IPS DF 6.9 (cell line): ENCODE results near the gene MIEN1.
A peak's percentile ranks its signal among the peaks of the same experiment; 100 is the strongest.
"Not testable (repeated sequence)": the region's sequence is repeated elsewhere in the genome, so short reads cannot be mapped to it uniquely, and the experiment has no call there.

ENCODE experiments used
- DNase-seq: peaks from one replicate; pipeline ENCODE4 v3.0.0-alpha.2; 2013; ENCODE audit warnings: low read depth, low spot score
- H3K27ac ChIP-seq: one replicate; pipeline ENCODE4 v1.5.1; 2013; ENCODE audit warnings: low read length, control low read depth
- H3K27me3 ChIP-seq: 2 replicates; pipeline ENCODE4 v1.6.1; 2013; ENCODE audit warnings: mild to moderate bottlenecking, low read length; ENCODE audit not compliant: control insufficient read depth, insufficient read depth
- H3K36me3 ChIP-seq: 2 replicates; pipeline ENCODE4 v1.6.1; 2013; ENCODE audit warnings: low read length; ENCODE audit not compliant: control insufficient read depth, insufficient read depth
- H3K4me1 ChIP-seq: 2 replicates; pipeline ENCODE4 v1.6.1; 2013; ENCODE audit warnings: low read length; ENCODE audit not compliant: control insufficient read depth, insufficient read depth
- H3K4me3 ChIP-seq: 2 replicates; pipeline ENCODE4 v1.5.1; 2013; ENCODE audit warnings: mild to moderate bottlenecking, low read length
- H3K9me3 ChIP-seq: 2 replicates; pipeline ENCODE4 v1.6.1; 2013; ENCODE audit warnings: low read length, inconsistent platforms; ENCODE audit not compliant: control insufficient read depth, insufficient read depth
- WGBS: extraction: QIAGEN DNeasy Blood & Tissue Kit; methylation state at CpG from one replicate; pipeline ENCODE4 v1.1.7; 2013; ENCODE audit warnings: mixed read lengths, missing lambda C conversion rate; ENCODE audit not compliant: insufficient read length, insufficient coverage; 5-methylcytosine and 5-hydroxymethylcytosine counted together

Gene MIEN1

DNA sequence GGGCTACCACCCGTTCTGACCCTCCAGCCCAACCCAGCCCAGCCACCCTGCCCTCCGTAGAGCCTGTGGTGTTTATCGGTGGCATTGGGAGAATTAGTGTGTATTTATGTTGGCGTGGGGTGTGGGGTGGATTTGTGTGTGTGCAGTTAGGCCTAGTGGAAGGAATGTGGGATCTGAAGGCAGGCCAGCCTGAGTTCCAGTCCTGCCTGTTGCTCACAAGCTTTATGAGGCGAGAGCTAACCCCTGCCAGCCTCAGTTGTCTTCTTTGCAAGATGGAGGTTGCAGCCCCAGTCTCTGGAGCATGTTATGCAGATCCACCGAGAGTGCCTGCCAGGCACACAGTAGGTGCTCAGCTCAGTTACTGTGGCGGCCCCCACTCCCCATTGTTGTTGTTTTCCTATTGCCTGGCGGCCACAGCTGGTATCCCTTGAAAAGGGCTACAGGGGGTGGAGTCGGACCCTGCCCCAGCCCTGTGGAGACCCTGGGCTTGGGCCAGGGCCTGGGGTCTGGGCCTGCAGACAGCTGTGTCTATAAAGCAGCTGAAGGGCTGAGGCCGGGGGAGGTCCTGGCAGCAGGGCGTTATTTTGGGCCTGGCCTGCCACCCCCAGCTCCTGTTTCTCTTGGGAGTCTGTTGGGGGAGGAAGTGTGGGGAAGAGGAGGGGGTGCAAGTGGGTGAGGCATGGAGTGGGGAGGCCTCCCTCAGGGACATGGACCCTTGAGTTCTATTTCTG lies 25.3 kb downstream of the MIEN1 start:
- Histone ChIP-seq H3K27me3 (no peaks in the 10 kb centered on the region), H3K4me1 (peaks cover 17% of the 10 kb centered on the region), H3K36me3 (peaks cover 23% of the 10 kb centered on the region), H3K4me3 (no peak overlapping the region), H3K9me3 (no peaks in the 10 kb centered on the region), H3K27ac (no peak overlapping the region)
- no peak for DNase-seq
- WGBS, result 100% methylated on average over 1 of the region's 11 CpGs

DNA sequence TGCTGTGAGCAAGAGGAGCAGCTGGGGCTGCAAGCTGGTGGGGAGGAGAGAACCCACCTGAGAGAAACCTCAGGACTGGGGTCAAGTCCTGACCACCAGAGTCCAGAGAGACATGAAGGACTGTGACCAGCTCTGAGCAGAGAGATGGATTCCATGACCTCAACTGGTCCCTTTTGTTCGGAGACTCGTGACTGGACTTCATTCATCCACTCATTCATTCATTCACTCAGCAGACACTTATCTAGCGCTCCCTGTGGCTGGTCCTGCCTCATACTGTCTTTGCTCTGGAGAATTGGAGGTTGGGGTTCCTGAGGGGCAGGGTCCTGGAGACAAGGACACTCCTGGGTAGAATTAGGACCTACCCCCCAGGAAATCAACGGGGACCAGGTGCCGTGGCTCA lies 26.4 kb downstream of the MIEN1 start:
- H3K27me3 ChIP-seq, result no peaks in the 10 kb centered on the region
- no peak overlapping the region for H3K4me3 ChIP-seq
- no peaks in the 10 kb centered on the region for H3K9me3 ChIP-seq
- peaks cover 17% of the 10 kb centered on the region for H3K4me1 ChIP-seq
- no peak for DNase-seq
- no CpG with 5 or more reads among the region's 5 CpGs for WGBS
- no peak overlapping the region for H3K27ac ChIP-seq
- H3K36me3 ChIP-seq, result peaks cover 12% of the 10 kb centered on the region; the same call in 1 of the 2 replicates

DNA sequence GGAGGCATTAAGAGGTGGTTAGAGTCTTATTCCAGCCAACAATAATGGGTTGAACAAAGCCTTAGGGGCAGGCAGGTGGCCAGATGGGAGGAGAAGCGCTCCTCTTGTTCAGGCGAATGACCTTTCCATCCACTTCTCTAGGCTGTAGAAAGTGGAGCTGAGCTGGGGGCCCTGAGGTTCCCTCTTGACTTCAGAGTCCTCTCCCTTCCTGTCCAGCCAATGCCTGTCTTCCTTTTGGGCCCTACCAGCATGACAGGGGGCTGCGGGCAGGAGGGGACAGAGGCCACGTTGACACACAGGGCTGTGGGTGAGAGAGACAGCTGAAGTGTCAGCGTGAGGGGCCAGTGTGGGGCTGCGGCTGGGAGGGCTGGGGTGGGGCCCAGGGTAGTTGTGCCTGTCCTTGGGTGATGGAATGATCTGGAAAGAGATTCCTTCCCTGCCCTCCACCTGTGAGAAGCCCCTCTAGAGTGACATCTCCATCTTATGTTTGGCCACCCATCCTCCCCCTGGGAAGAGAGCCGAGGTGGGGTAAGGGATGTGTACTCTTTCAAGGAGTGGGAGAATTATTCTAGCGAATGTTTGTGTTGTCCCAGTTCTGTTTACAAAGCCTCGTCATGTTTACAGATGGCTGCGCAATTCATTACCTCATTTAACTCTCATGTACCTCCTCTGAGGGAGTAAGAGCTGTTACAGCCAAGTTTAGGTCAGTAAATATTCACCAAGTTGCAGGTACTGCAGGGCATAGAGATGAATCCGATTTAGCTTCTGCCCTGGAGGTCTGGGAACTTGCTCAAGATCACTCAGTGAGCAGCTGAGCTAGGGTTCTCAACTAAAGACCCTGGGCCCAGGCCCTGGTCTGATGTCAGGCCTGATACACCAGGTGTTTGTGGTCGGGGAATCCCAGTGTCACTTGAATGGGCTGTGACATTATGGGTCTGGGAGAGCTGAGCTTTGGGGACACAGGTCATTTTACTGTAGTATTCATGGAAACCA lies 27.1 kb downstream of the MIEN1 start:
- Histone ChIP-seq H3K9me3 (no peaks in the 10 kb centered on the region), H3K36me3 (peaks cover 8% of the 10 kb centered on the region; the same call in 1 of the 2 replicates), H3K27me3 (no peaks in the 10 kb centered on the region), H3K27ac (no peak overlapping the region), H3K4me1 (peaks cover 17% of the 10 kb centered on the region), H3K4me3 (no peak overlapping the region)
- WGBS, result no CpG with 5 or more reads among the region's 12 CpGs
- no peak for DNase-seq

DNA sequence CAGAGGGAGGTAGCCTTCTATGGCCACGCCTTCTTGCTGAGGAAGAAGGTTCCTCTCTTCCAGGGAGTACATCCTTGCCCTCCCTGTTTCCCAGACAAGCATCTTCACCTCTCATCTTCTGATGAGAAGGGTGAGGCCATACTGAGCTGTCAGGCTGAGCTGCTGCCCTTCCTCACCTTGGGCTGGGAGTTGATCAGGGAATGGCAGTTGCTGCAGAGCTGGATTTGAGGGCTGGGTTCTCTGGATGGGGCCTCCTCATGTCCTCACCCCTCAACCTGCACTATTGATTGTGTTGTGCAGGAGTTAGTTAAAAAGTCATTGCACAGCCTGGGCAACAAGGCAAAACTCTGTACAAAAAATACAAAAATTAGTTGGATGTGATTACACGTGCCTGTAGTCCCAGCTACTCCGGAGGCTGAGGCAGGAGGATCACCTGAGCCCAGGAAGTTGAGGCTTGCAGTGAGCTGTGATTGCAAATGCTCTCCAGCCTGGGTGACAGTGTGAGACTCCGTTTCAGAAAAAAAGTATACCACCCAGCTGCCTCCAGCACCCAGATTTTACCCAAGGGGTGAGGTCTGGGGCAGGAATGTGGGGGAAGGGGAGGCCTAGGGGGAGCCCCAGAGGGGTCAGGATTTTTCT lies 28.4 kb downstream of the MIEN1 start:
- no CpG with 5 or more reads among the region's 4 CpGs for WGBS
- H3K27ac ChIP-seq, result no peak overlapping the region
- no peak for DNase-seq

DNA sequence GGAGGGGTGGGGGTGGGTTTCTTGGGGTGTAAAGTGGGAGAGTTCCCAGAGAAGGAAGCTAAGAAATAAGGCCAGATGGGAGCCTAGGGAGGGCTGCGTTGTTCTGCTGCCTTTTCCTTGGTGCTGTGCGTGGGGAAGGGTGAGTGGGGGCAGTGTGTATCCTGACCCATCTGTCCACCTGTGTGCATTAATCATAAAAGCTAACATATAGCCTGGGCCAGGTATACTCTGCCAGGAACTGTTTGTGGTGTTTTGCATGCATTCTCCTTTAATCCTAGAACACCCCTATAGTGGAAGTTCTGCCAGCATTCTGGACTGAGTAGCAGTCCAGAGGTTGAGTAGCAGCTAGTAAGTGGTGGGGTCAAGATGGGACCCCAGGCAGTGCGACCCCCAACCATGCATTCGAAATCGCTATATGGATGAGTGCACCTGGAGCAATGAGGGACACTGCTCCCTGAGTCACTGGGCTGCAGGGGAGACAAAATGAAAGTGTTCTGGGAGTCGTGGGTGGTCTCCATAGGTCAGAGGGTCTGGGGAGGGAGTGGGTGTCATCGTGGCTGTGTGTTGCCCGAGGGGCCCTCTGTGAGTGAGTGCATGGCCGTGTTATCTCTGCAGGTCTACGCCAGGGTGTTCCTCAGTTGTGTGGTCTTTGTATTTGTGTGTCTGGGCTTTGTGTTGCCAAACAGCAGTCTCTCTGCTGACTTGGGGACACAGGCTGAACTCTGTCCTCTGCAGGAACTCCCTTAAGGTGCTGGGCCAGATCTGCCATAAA lies 29.1 kb downstream of the MIEN1 start:
- peak overlapping the region; percentile 98 for H3K4me3 ChIP-seq
- no CpG with 5 or more reads among the region's 10 CpGs for WGBS
- H3K4me1 ChIP-seq, result peaks cover 22% of the 10 kb centered on the region
- no peaks in the 10 kb centered on the region for H3K27me3 ChIP-seq
- no peak overlapping the region for H3K27ac ChIP-seq
- no peak for DNase-seq
- H3K36me3 ChIP-seq, result no peaks in the 10 kb centered on the region
- H3K9me3 ChIP-seq, result no peaks in the 10 kb centered on the region

More for the DNA sequence above, 28.4 kb downstream of the MIEN1 start:
- no peaks in the 10 kb centered on the region for H3K27me3 ChIP-seq
- H3K4me3 ChIP-seq, result peak overlapping the region; percentile 98; the same call in 1 of the 2 replicates
- peaks cover 17% of the 10 kb centered on the region for H3K4me1 ChIP-seq
- peaks cover 3% of the 10 kb centered on the region; the same call in 1 of the 2 replicates for H3K36me3 ChIP-seq
- H3K9me3 ChIP-seq, result no peaks in the 10 kb centered on the region

DNA sequence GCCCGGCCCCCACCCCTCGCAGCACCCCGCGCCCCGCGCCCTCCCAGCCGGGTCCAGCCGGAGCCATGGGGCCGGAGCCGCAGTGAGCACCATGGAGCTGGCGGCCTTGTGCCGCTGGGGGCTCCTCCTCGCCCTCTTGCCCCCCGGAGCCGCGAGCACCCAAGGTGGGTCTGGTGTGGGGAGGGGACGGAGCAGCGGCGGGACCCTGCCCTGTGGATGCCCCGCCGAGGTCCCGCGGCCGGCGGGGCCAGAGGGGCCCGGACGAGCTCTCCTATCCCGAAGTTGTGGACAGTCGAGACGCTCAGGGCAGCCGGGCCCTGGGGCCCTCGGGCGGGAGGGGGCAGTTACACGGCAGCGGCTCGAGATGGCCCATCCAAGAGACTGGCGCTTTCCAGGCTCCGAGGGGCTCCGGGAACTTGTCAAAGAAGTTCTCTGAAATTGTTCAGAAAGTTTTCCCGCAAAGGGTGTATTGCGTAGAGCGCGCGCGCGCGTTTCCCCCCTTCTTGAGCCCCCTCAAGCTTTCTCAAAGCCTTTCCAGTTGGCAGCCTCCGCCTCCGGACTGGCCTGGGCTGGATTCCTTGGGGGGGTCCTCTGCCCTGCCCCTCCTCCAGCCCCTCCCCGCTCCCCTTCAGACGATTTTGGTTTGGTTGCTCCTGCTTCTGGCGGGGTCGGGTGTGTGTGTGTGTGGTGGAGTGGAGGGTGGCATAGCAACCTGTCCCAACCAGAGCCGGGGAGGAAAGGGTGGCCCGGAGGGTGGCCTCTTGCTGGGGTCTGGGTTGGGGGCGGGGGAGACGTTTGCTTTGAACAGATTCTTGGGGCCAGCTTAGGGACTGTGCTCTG lies 30.0 kb downstream of the MIEN1 start:
- H3K27ac ChIP-seq, result no peak overlapping the region
- H3K4me1 ChIP-seq, result peaks cover 24% of the 10 kb centered on the region
- H3K4me3 ChIP-seq, result peak overlapping the region; percentile 98
- no peaks in the 10 kb centered on the region for H3K27me3 ChIP-seq
- H3K36me3 ChIP-seq, result no peaks in the 10 kb centered on the region
- H3K9me3 ChIP-seq, result no peaks in the 10 kb centered on the region
- no CpG with 5 or more reads among the region's 57 CpGs for WGBS
- DNase-seq, result no peak

DNA sequence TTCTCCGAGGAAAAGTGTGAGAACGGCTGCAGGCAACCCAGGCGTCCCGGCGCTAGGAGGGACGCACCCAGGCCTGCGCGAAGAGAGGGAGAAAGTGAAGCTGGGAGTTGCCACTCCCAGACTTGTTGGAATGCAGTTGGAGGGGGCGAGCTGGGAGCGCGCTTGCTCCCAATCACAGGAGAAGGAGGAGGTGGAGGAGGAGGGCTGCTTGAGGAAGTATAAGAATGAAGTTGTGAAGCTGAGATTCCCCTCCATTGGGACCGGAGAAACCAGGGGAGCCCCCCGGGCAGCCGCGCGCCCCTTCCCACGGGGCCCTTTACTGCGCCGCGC lies 30.5 kb downstream of the MIEN1 start, which contains the start of gene ERBB2:
ERBB2 (plus strand) TSS at position 247 of the 330 bp plus-strand sequence. CDS start 175 bp downstream, outside the sequence.
- Histone ChIP-seq H3K27me3 (no peaks in the 10 kb centered on the region), H3K9me3 (no peaks in the 10 kb centered on the region), H3K36me3 (no peaks in the 10 kb centered on the region), H3K4me3 (peak within 1 kb of the TSS; percentile 98), H3K27ac (no peak within 1 kb of the TSS), H3K4me1 (peaks cover 24% of the 10 kb centered on the region)
- WGBS, result no CpG with 5 or more reads among the region's 20 CpGs
- DNase-seq, result no peak

DNA sequence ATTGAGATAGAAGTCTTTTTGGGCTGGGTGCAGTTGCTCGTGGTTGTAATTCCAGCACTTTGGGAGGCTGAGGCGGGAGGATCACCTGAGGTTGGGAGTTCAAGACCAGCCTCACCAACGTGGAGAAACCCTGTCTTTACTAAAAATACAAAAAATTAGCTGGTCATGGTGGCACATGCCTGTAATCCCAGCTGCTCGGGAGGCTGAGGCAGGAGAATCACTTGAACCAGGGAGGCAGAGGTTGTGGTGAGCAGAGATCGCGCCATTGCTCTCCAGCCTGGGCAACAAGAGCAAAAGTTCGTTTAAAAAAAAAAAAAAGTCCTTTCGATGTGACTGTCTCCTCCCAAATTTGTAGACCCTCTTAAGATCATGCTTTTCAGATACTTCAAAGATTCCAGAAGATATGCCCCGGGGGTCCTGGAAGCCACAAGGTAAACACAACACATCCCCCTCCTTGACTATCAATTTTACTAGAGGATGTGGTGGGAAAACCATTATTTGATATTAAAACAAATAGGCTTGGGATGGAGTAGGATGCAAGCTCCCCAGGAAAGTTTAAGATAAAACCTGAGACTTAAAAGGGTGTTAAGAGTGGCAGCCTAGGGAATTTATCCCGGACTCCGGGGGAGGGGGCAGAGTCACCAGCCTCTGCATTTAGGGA lies 31.0 kb downstream of the MIEN1 start:
- peak overlapping the region; percentile 98; the same call in 1 of the 2 replicates for H3K4me3 ChIP-seq
- no CpG with 5 or more reads among the region's 11 CpGs for WGBS
- not testable (repeated sequence) for H3K9me3 ChIP-seq, H3K27ac ChIP-seq, H3K27me3 ChIP-seq, H3K36me3 ChIP-seq, DNase-seq
- peaks cover 23% of the 10 kb centered on the region for H3K4me1 ChIP-seq

DNA sequence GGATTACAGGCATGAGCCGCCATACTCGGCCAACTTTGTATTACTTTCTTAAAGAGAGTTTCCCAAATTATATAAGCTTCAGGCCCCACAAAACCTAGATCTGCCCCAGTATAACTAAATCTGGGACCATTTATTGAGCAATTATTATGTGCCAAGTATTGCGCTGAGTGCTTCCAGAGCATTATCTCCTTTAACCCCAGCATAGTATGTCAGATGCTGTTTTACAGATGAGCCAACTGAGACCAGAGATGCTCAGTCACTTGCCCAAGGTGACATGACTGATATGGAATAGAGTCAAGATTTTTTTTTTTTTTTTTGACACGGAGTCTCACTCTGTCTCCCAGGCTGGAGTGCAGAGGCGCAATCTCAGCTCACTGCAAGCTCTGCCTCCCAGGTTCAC lies 32.4 kb downstream of the MIEN1 start:
- Histone ChIP-seq H3K4me3 (no peak overlapping the region), H3K4me1 (peaks cover 20% of the 10 kb centered on the region), H3K36me3 (no peaks in the 10 kb centered on the region), H3K9me3 (no peaks in the 10 kb centered on the region), H3K27ac (no peak overlapping the region), H3K27me3 (no peaks in the 10 kb centered on the region)
- WGBS, result no CpG with 5 or more reads among the region's 5 CpGs
- no peak for DNase-seq
